SJCRH30 (cell line): ENCODE data around the gene PPARGC1A. TPM values are rescaled to one million over a fixed set of nuclear protein-coding genes. Genes with fewer than 3 reads are reported as not detected.

ENCODE experiments used
- DNase-seq, 2 experiments: peaks; one replicate each; pipeline ENCODE4 v3.0.0-alpha.2; 2015 to 2020
- H3K27ac ChIP-seq: fragments of 250-450 bp; sonication (Bioruptor Pico); 2 replicates; pipeline ENCODE4 v1.5.1; 2020; ENCODE audit warnings: mild to moderate bottlenecking, moderate library complexity
- H3K27me3 ChIP-seq: fragments of 250-450 bp; sonication (Bioruptor Pico); 2 replicates; pipeline ENCODE4 v1.5.1; 2020; ENCODE audit warnings: mild to moderate bottlenecking, moderate library complexity
- H3K36me3 ChIP-seq: fragments of 250-450 bp; sonication (Bioruptor Pico); 2 replicates; pipeline ENCODE4 v1.5.1; 2020; ENCODE audit warnings: mild to moderate bottlenecking, moderate library complexity
- H3K4me1 ChIP-seq: fragments of 250-450 bp; sonication (Bioruptor Pico); 2 replicates; pipeline ENCODE4 v1.5.1; 2020; ENCODE audit warnings: mild to moderate bottlenecking, moderate library complexity
- H3K4me3 ChIP-seq: fragments of 250-450 bp; sonication (Bioruptor Pico); 2 replicates; pipeline ENCODE4 v1.5.1; 2020; ENCODE audit warnings: mild to moderate bottlenecking, moderate library complexity
- H3K9me3 ChIP-seq: fragments of 250-450 bp; sonication (Bioruptor Pico); replicated peaks from 2 replicates; pipeline ENCODE4 v1.5.1; 2020; ENCODE audit warnings: mild to moderate bottlenecking, moderate library complexity
- total RNA-seq: library from RNA; depleted of rRNA; stranded (reverse); fragments of >200 nt; shearing (Covaris generic); gene quantifications from 2 replicates; pipeline ENCODE4 v1.2.3, GENCODE V29; 2014

PPARGC1A gene
- total RNA-seq, 1 experiment from 2014 or later, result 0.12 TPM

DNA sequence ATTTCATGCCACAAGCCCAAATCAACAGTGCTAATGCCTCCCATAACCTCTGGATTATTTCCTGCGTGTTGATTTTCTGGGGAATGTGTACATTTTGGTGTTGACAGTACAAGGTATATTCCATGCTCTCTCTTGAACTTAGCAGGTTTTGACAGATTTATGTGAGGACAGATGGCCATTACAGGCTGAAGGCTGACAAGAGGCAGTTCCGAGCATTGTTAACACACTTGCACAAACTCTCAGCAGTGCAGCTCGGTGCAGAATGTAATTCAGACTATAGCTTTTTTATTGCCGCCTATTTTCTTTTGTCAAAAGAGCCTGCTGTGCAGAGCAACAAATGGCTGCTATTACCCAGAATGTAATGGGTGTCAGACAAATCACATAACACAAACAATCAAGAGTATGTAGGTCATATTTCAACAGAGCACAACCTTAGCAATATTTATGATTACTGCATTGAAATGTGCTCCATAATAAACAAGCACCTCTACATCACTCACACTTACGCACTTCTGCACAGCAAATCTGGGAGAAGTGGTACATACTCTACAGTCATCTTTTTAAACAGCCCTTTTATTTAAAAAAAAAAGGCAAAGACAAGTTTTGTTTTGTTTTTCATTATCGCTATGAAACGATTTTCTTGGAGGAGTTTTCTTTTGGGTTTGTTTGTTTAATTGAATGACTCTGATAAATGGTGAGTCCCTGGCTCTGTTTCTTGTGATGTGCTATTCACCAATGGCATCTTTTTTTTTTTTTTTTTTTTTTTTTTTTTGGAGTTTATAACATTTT lies 71.6 kb downstream of the PPARGC1A start:
- Histone ChIP-seq H3K36me3 (no peaks in the 10 kb centered on the region), H3K4me1 (peaks cover 6% of the 10 kb centered on the region; the same call in 1 of the 2 replicates), H3K9me3 (no peaks in the 10 kb centered on the region), H3K4me3 (no peak overlapping the region), H3K27me3 (0 out of 2 replicates have a peak, but pooled peaks cover 3% of the 10 kb centered on the region), H3K27ac (no peak overlapping the region)
- peak in 1 of 2 experiments; percentile 39 for DNase-seq

DNA sequence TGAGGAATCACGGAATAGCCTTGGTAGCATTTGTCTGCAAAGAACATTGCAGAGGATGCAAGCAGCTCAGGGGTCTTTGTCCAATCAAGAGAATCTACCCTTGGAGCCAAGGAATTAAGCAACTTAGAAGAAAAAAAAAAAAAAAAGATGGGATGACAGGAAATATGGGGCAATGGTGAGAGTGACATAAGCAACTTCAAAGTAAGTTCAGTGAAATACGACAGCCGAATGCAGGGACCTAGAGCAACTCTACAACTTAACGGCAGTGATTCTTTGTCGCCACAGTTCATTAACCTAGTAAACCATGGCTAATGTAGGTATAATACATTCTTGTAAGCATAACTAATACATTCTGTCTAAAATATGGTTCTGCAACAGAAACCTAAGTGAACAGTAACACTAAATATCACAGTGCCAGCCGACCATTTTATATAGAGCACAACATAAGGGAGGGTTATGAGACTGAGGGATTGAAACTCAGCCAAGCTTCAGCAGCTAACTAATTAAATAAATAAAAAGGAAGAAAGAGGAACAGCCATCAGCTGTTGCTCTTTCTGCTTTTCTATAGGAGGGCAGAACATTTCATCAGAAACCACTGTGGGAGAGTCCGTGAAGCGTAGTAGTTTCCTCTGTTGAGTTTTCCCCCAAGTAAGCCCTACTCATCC lies 74.7 kb downstream of the PPARGC1A start:
- Histone ChIP-seq H3K4me3 (peak overlapping the region; percentile 17; the same call in 1 of the 2 replicates), H3K36me3 (no peaks in the 10 kb centered on the region), H3K27me3 (0 out of 2 replicates have a peak, but pooled peaks cover 3% of the 10 kb centered on the region), H3K4me1 (peaks cover 12% of the 10 kb centered on the region), H3K9me3 (no peaks in the 10 kb centered on the region), H3K27ac (peak overlapping the region; percentile 43)
- peak; percentile 7 to 57 for DNase-seq

DNA sequence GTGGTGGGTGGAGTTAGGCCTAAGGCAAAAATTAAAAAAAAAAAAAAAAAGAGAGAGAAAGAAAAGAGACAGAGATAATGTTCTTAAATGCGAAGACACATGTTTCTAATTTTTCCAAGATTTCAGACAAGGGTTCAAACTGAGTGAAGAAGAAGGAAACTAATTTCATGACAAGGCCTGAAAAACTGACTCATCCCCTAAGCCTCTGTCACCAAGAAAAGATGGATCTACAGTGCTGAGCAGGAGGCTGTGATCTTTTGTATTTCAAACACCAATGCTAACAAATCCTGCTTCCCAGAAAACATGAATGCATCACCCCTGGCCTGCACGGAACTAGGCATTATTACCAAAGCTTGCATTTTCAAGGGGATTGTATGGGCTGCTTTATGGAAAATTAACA lies 75.3 kb downstream of the PPARGC1A start:
- DNase-seq, result no peak
- no peaks in the 10 kb centered on the region for H3K9me3 ChIP-seq
- H3K4me1 ChIP-seq, result peaks cover 12% of the 10 kb centered on the region
- H3K27me3 ChIP-seq, result 0 out of 2 replicates have a peak, but pooled peaks cover 3% of the 10 kb centered on the region
- no peaks in the 10 kb centered on the region for H3K36me3 ChIP-seq
- no peak overlapping the region for H3K4me3 ChIP-seq
- H3K27ac ChIP-seq, result peak overlapping the region; percentile 43; the same call in 1 of the 2 replicates

DNA sequence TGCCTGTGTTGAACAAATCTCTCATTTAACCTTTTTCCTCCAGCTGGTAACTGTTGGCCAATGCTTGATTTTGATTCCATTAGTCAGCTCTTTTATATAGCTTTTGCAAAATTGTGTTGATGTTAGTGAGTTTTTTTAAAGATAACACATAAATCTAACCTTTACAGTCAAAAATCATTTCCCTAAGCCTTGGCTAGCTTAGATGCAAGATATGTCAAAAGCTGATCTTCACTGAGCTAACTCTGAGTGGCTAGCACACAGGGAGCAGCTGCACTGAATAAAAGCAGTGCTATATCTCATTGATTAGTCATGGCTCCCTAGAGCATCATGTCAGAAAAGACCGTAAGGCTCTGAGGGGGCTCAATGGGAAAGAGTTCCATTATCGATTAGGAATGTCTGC lies 78.7 kb downstream of the PPARGC1A start:
- peak; percentile 54 to 76 for DNase-seq
- H3K4me3 ChIP-seq, result no peak overlapping the region
- H3K27ac ChIP-seq, result peak overlapping the region; percentile 75
- H3K36me3 ChIP-seq, result no peaks in the 10 kb centered on the region
- no peaks in the 10 kb centered on the region for H3K27me3 ChIP-seq
- H3K9me3 ChIP-seq, result no peaks in the 10 kb centered on the region
- H3K4me1 ChIP-seq, result peaks cover 6% of the 10 kb centered on the region

DNA sequence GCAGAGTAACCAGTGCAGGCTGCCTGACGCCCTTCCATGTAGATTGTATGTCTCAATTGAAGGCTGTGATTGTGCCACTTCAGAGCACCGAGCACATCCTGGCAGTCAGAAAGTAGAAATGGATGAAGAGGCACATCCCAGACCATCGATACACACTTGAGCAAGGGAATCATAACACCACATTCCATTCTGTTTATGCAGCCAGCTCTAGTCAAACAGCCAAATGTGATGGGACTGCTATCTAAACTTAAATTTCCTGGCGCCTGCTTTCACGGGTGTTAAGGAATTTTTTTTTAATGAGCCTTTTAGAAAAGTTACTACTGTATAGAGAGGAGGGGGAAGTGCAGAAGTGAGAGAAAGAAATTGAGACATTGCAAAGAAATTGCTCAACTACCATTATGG lies 84.4 kb downstream of the PPARGC1A start:
- H3K4me1 ChIP-seq, result peaks cover 3% of the 10 kb centered on the region; the same call in 1 of the 2 replicates
- no peak overlapping the region; the same call in 1 of the 2 replicates for H3K27ac ChIP-seq
- H3K4me3 ChIP-seq, result no peak overlapping the region
- H3K9me3 ChIP-seq, result no peaks in the 10 kb centered on the region
- no peak for DNase-seq
- no peaks in the 10 kb centered on the region for H3K36me3 ChIP-seq
- no peaks in the 10 kb centered on the region for H3K27me3 ChIP-seq

DNA sequence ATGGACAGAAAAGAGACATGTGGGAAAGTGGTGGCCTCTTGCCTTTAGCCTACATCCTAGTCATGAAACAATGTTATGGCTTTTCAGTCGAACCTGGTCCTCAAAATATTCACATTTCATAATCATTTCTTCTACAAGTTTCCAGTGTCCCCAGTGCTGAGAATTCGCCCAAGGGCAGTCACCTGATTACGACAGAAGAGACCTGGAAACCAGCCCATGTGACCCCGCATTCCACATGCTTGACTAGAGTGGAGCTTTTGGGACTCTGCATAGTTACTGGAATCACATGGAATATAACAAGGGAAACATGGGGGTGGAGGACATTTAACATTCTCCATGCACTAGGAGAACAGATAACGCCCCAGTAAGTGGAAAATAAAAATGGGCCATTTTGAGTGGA lies 100.1 kb downstream of the PPARGC1A start:
- no peak for DNase-seq
- Histone ChIP-seq H3K36me3 (no peaks in the 10 kb centered on the region), H3K4me3 (no peak overlapping the region), H3K4me1 (no peaks in the 10 kb centered on the region), H3K27me3 (no peaks in the 10 kb centered on the region), H3K9me3 (no peaks in the 10 kb centered on the region; the same call in 1 of the 2 replicates), H3K27ac (no peak overlapping the region)

DNA sequence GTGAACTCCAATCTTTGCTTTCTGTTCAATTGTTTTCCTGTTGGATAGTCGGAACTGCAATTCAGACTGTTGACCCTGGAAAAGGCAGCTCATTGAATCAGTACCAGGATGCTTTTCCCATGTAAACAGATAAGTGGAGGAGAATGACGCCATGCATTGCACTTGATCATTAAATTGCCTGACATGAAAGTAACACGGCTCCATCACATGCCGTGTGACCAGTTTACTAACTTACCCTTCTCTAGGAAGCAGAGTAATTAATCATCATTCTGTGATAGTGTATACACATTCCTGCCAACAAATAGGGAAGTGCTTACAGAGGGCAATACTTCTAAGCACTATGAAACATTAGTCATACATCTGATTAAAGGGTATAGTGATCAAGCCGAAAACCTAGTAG lies 101.4 kb downstream of the PPARGC1A start:
- no peak overlapping the region for H3K27ac ChIP-seq
- H3K27me3 ChIP-seq, result no peaks in the 10 kb centered on the region
- no peak overlapping the region for H3K4me3 ChIP-seq
- no peak for DNase-seq
- H3K36me3 ChIP-seq, result no peaks in the 10 kb centered on the region
- H3K9me3 ChIP-seq, result no peaks in the 10 kb centered on the region; the same call in 1 of the 2 replicates
- H3K4me1 ChIP-seq, result no peaks in the 10 kb centered on the region

DNA sequence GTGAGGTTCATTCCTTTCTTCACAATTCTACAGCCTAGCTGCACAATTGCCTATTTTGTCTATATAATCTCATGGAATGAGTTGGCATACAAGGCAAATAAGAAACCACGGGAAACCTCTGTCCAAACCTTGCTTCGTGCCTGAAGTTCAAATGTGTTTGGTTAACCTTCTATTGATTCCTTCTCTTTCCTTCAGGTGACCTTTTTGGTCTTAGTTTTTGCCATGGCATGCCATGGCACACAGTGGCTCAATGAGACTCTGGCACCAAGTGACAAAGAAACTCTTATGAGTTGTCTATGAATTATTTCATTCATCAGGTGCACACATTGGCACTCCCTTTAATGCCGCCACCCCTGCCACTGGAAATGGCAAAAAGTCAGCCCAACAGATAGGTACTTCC lies 101.8 kb downstream of the PPARGC1A start:
- H3K36me3 ChIP-seq, result no peaks in the 10 kb centered on the region
- H3K27ac ChIP-seq, result no peak overlapping the region
- H3K4me1 ChIP-seq, result no peaks in the 10 kb centered on the region
- no peak overlapping the region for H3K4me3 ChIP-seq
- no peaks in the 10 kb centered on the region for H3K27me3 ChIP-seq
- no peak for DNase-seq
- H3K9me3 ChIP-seq, result no peaks in the 10 kb centered on the region; the same call in 1 of the 2 replicates

DNA sequence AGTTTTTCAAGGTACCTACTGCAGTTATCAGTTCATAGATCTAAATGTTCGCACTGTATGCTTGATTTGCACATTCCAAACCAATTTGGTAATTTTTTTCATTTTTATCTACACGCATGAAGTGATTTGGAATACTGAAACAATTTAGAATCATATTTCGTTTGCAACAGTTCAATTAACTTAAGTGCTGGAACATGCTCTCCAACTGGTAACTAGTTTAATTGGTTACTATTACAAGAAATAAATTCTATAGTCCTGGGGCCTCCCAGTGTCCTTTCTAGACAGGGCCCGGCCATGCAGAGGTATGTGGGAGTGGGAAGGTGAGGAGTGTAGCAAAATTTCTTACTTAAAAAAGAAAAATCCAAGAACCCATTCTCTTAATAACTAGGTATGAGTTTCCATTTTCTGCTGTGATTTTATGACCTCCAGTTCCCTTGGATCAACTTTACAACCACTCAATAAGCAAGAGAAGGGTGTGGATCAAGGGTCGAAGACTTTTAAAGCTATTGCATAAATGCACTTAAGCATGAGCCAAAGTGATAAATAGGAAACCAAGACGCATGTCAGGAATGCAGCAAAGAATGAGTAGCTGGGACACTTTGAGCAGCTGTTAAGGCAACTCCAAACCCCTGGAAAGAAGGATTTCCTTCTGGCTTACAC lies 106.9 kb downstream of the PPARGC1A start:
- no peak overlapping the region for H3K4me3 ChIP-seq
- no peak for DNase-seq
- H3K4me1 ChIP-seq, result no peaks in the 10 kb centered on the region
- no peak overlapping the region for H3K27ac ChIP-seq
- no peaks in the 10 kb centered on the region for H3K9me3 ChIP-seq
- no peaks in the 10 kb centered on the region for H3K27me3 ChIP-seq
- H3K36me3 ChIP-seq, result no peaks in the 10 kb centered on the region

DNA sequence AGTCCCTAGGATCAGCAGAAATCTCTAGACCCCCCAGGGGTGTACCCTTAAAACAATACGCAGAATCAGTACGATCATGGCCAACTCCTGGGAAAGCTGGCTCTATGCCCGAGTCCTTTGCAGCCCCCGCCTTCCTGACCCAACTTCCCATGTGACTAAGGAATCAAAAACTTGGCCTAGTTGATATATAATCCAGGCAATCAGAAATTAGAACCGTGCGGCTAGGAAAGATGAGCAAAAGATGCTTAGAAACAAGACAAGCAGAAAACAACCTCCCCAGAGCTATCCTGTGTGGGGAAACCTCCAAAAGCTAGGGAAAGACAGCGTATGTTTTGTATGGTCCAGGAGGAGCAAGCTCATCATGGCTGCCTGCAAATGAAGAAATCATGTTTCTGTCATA lies 110.0 kb downstream of the PPARGC1A start:
- no peaks in the 10 kb centered on the region for H3K27me3 ChIP-seq
- H3K4me1 ChIP-seq, result no peaks in the 10 kb centered on the region
- no peak overlapping the region for H3K4me3 ChIP-seq
- H3K9me3 ChIP-seq, result no peaks in the 10 kb centered on the region
- H3K27ac ChIP-seq, result no peak overlapping the region
- no peaks in the 10 kb centered on the region for H3K36me3 ChIP-seq
- DNase-seq, result no peak

DNA sequence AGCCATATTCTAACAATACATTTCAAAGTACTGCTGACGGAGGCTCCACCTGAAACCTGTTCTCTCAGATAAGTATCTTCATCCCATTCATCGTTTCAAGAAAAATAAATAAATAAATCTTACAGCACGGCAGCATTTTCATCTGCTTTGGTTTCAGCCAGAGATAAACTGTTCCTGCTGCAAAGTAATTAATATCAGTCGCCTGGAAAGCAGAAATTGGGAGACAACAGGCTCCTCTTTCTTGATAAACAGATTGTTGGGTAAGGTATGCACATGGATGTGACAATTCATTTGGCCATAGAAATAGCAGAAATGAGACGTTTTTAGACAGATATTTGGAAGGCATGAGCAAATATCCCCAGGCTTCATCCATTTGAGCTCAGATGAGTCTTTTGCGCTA lies 110.4 kb downstream of the PPARGC1A start:
- H3K4me1 ChIP-seq, result no peaks in the 10 kb centered on the region
- no peaks in the 10 kb centered on the region for H3K9me3 ChIP-seq
- no peak overlapping the region for H3K4me3 ChIP-seq
- no peak for DNase-seq
- no peaks in the 10 kb centered on the region for H3K36me3 ChIP-seq
- no peaks in the 10 kb centered on the region for H3K27me3 ChIP-seq
- H3K27ac ChIP-seq, result no peak overlapping the region

DNA sequence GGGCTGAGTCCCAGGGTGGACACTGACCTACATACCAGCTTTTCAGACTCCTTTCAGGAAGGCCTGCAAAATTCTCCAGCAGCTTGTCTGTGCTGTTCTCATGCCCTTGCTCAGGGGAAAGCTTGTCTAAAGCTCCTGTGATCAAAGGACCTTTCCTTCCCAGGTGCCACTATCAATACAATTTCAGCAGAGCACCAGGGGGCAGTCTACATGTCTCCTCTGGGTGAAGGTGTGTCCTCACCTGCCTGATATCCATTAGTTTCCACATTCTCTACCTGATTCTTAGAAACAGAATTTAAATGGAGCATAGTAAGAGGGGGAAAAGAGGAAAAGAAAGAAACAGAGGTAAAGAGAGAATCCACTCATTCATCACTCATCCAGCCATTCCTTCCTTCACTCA lies 114.2 kb downstream of the PPARGC1A start:
- no peaks in the 10 kb centered on the region for H3K27me3 ChIP-seq
- no peaks in the 10 kb centered on the region for H3K9me3 ChIP-seq

DNA sequence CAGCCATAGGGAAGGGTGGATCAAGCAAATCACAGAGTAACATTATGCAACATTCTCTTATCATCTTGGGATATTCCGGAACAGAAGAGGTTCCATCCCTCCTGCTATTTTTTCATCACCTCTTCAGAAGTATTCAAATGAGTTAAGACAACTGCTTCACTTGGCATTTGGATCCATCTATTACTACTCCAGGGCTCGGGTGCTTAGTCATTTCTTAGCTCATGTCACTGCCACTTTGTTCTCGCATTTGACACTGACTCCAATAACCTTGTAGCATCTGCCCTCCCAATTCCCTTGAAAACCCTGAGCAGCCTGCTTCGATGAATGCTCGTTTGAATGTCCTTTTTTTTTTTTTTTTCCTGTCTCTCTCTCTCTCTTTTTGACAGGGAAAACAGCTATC lies 114.9 kb downstream of the PPARGC1A start:
- no peaks in the 10 kb centered on the region for H3K27me3 ChIP-seq
- no peaks in the 10 kb centered on the region for H3K9me3 ChIP-seq
- DNase-seq, result no peak
- H3K27ac ChIP-seq, result no peak overlapping the region
- no peak overlapping the region for H3K4me3 ChIP-seq
- H3K36me3 ChIP-seq, result no peaks in the 10 kb centered on the region
- H3K4me1 ChIP-seq, result no peaks in the 10 kb centered on the region

More for the DNA sequence above, 114.2 kb downstream of the PPARGC1A start:
- H3K36me3 ChIP-seq, result no peaks in the 10 kb centered on the region
- no peak overlapping the region for H3K4me3 ChIP-seq
- no peak for DNase-seq
- H3K27ac ChIP-seq, result no peak overlapping the region
- H3K4me1 ChIP-seq, result no peaks in the 10 kb centered on the region

DNA sequence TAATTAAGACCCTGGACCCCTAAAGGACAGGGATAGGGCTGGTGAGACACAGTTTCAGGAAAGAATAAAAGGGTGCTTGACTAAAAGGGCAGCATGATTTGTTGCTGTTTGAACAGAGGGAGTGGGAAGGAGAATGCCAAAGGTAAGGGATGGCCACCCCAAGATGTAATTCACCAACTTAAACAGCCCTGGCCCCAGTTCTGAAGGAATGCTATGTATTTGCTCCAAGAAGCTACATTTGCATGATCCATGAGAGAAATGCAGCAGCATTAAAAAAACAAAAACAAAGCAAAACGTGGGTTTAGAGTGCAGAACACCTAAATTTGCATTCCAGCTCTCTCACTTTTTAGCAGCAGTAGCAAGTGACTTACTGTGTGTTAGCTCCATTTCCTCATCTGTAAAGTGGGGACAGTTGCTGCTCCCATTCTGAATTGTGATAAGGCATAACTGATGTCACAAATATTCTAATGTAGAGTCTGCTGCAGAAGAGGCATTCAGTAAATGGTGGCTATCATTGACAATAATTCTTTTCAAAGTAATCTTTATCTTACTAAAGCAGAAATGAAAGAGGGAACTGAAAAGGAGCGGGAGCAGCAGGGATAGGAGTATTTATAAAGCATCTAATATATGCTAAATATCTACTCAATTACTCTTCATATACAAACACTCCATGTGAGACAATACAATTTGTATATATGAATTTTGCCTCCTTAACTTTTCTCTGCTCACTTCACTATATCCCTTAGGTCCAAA lies 115.8 kb downstream of the PPARGC1A start:
- H3K4me1 ChIP-seq, result no peaks in the 10 kb centered on the region
- H3K36me3 ChIP-seq, result no peaks in the 10 kb centered on the region
- no peak for DNase-seq
- no peak overlapping the region for H3K4me3 ChIP-seq
- H3K9me3 ChIP-seq, result no peaks in the 10 kb centered on the region
- H3K27ac ChIP-seq, result no peak overlapping the region
- no peaks in the 10 kb centered on the region for H3K27me3 ChIP-seq
